GM21390 (cell line): ENCODE measurements around the gene TLR9.

Experiments
- ATAC-seq: cut with Tn5 transposase; IDR thresholded peaks from one replicate; pipeline ENCODE4 v1.9.1; 2021; ENCODE audit not compliant: unreplicated experiment

Gene TLR9

GRCh38 chr3:52175416-52176179 lies 49.8 kb downstream of the TLR9 start:
- no peak for ATAC-seq

GRCh38 chr3:52174896-52175295 lies 50.5 kb downstream of the TLR9 start:
- ATAC-seq, result no peak

- no peak for ATAC-seq
Measured at GRCh38 chr3:52173101-52173500, 52.3 kb downstream of the TLR9 start.

- no peak for ATAC-seq
Measured at GRCh38 chr3:52172262-52172757, 53.1 kb downstream of the TLR9 start.

- no peak for ATAC-seq
Measured at GRCh38 chr3:52171514-52172261, 53.8 kb downstream of the TLR9 start.
